Psoas muscle (tissue), 8 donors: ENCODE results near the gene ABCB9. TPM values are rescaled to one million over a fixed set of nuclear protein-coding genes. Genes with fewer than 3 reads are reported as not detected.
A peak's percentile ranks its signal among the peaks of the same experiment; 100 is the strongest.

Experiments used
- ATAC-seq, 4 donors: fragments of 200-7000 bp; cut with Tn5 transposase; one replicate each; pipeline ENCODE4 v1.9.1; 2020; ENCODE audit warnings: moderate library complexity in 3 of 4, mild to moderate bottlenecking in 2 of 4
- DNase-seq, 2 donors: peaks; one replicate each; pipeline ENCODE4 v3.0.0-alpha.2; 2020
- H3K27ac ChIP-seq: fragments of 200-600 bp; one replicate; pipeline ENCODE4 v1.8.0; 2022
- H3K27me3 ChIP-seq, 3 donors: fragments of 200-600 bp in 1 of 3; one replicate each; pipeline versions ENCODE4 v1.6.1 to v1.8.0; 2013 to 2022; ENCODE audit warnings: low read length in 2 of 3, mild to moderate bottlenecking in 2 of 3, moderate library complexity in 1 of 3; ENCODE audit not compliant: insufficient read depth in 3 of 3
- H3K36me3 ChIP-seq, 2 donors: fragments of 200-600 bp in 1 of 2; one replicate each; pipeline versions ENCODE4 v1.6.1 to v1.8.0; 2013 to 2022; ENCODE audit warnings: low read depth in 1 of 2, mild to moderate bottlenecking in 1 of 2, moderate library complexity in 1 of 2; ENCODE audit not compliant: insufficient read depth in 1 of 2
- H3K4me1 ChIP-seq: fragments of 200-600 bp; one replicate; pipeline ENCODE4 v1.8.0; 2022
- H3K4me3 ChIP-seq: fragments of 200-600 bp; one replicate; pipeline ENCODE4 v1.8.0; 2022; ENCODE audit warnings: mild to moderate bottlenecking
- H3K9me3 ChIP-seq: fragments of 200-600 bp; one replicate; pipeline ENCODE4 v1.8.0; 2022
- WGBS, 3 donors: extraction: QIAGEN DNeasy Blood & Tissue Kit; methylation state at CpG; one replicate each; pipeline versions ENCODE4 v1.1.6 to v1.1.7; 2013; 5-methylcytosine and 5-hydroxymethylcytosine counted together
- intact Hi-C, 2 donors: fragments of 100-400 bp; cut with DNase I; formaldehyde crosslinking; loops; one replicate each; pipeline versions ENCODE4 v1.11.0 to v1.14.2; 2022
- polyA plus RNA-seq, 3 donors: library from polyadenylated mRNA; stranded (reverse); fragments of 200-250 nt; gene quantifications; one replicate each; pipeline ENCODE4 v1.2.3, GENCODE V29; 2013
- total RNA-seq, 4 donors: library from RNA; stranded (reverse); fragmentation: NEBNext Ultra II Directional in 2 of 4; extraction: Animal tissue kit (Norgen Biotek cat#: 25700) in 2 of 4; gene quantifications; one replicate each; pipeline versions ENCODE4 v1.2.1 to v1.2.4, GENCODE V29; 2021 to 2023
- TF ChIP-seq, protein P1 (sequence below): fragments of 200-600 bp; IDR thresholded peaks from one replicate; pipeline ENCODE4 v1.8.0; 2022; ENCODE audit warnings: antibody characterized with exemption
- donor health status: healthy with polysubstance abuse.
- donor health status: DM: no; HTN: no; CAD: no; lungs with moderate emphysema.
- donor health status: Bipolar disorder and iron deficiency.
- donor health status: healthy.
- donor health status: DM: yes; HTN: yes; CAD: no.
- donor health status: DM: no; HTN: no; CAD: no.
- donor health status: DM: no; HTN: no; CAD: no.
- donor health status: DM: yes; HTN: yes; CAD: no.

ABCB9 gene
- total and polyA plus RNA-seq, 7 donors: 0.47 to 1.1 (median 0.62) TPM

GRCh38 chr12:122947352-122947792 lies 18.9 kb downstream of the ABCB9 start:
- Histone ChIP-seq H3K27ac (peak overlapping the region; percentile 65), H3K9me3 (no peaks in the 10 kb centered on the region), H3K27me3 (no peaks in the 10 kb centered on the region), H3K36me3 (no peaks in the 10 kb centered on the region), H3K4me3 (no peak overlapping the region), H3K4me1 (peaks cover 4% of the 10 kb centered on the region)
- intact Hi-C loops: no loop called here
- ATAC-seq (peak in 2 of 4 donors; percentile 9 to 18), DNase-seq (peak; percentile 54 to 74)
- WGBS, 3 donors: 66 to 71% (median 68%) methylated on average over 15 of the region's 15 CpGs
- TF ChIP-seq, protein P1, sequence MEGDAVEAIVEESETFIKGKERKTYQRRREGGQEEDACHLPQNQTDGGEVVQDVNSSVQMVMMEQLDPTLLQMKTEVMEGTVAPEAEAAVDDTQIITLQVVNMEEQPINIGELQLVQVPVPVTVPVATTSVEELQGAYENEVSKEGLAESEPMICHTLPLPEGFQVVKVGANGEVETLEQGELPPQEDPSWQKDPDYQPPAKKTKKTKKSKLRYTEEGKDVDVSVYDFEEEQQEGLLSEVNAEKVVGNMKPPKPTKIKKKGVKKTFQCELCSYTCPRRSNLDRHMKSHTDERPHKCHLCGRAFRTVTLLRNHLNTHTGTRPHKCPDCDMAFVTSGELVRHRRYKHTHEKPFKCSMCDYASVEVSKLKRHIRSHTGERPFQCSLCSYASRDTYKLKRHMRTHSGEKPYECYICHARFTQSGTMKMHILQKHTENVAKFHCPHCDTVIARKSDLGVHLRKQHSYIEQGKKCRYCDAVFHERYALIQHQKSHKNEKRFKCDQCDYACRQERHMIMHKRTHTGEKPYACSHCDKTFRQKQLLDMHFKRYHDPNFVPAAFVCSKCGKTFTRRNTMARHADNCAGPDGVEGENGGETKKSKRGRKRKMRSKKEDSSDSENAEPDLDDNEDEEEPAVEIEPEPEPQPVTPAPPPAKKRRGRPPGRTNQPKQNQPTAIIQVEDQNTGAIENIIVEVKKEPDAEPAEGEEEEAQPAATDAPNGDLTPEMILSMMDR: no peak

GRCh38 chr12:122946690-122947341 lies 19.4 kb downstream of the ABCB9 start:
- H3K9me3 ChIP-seq: no peaks in the 10 kb centered on the region
- H3K4me1 ChIP-seq: peaks cover 4% of the 10 kb centered on the region
- intact Hi-C loops: no loop called here
- H3K27ac ChIP-seq: peak overlapping the region; percentile 65
- peak; percentile 85 to 96 (median 94) for ATAC-seq
- TF ChIP-seq, protein P1: peak; percentile 19
- no peak overlapping the region for H3K4me3 ChIP-seq
- DNase-seq: peak; percentile 86 to 89
- H3K27me3 ChIP-seq: no peaks in the 10 kb centered on the region
- H3K36me3 ChIP-seq: no peaks in the 10 kb centered on the region
- whole genome bisulfite sequencing, 3 donors: 54 to 72% (median 61%) methylated on average over 10 of the region's 10 CpGs

- Histone ChIP-seq H3K4me3 (no peak overlapping the region), H3K27ac (peak overlapping the region; percentile 30)
Observed at GRCh38 chr12:122944605-122945592, 21.4 kb downstream of the ABCB9 start.

GRCh38 chr12:122943196-122943595 lies 23.1 kb downstream of the ABCB9 start:
- TF ChIP-seq, protein P1: no peak
- no peak overlapping the region for H3K4me3 ChIP-seq
- intact Hi-C loops: no loop called here

More at GRCh38 chr12:122944605-122945592, 21.4 kb downstream of the ABCB9 start:
- TF ChIP-seq, protein P1: no peak
- Histone ChIP-seq H3K9me3 (no peaks in the 10 kb centered on the region), H3K27me3 (no peaks in the 10 kb centered on the region), H3K36me3 (no peaks in the 10 kb centered on the region), H3K4me1 (peaks cover 8% of the 10 kb centered on the region)
- ATAC-seq: no peak
- DNase-seq: no peak
- intact Hi-C loops: no loop called here
- 46 to 56% (median 50%) methylated on average over 14 of the region's 14 CpGs for WGBS, 3 donors

More at GRCh38 chr12:122943196-122943595, 23.1 kb downstream of the ABCB9 start:
- DNase-seq: no peak
- ATAC-seq: no peak
- Histone ChIP-seq H3K9me3 (no peaks in the 10 kb centered on the region), H3K27me3 (no peaks in the 10 kb centered on the region), H3K36me3 (no peaks in the 10 kb centered on the region), H3K4me1 (peaks cover 8% of the 10 kb centered on the region), H3K27ac (peak overlapping the region; percentile 11)
- WGBS, 3 donors: 47 to 60% (median 56%) methylated on average over 13 of the region's 13 CpGs
